Measurements from ENCODE around the gene MBLAC2. TPM values are rescaled to one million over a fixed set of nuclear protein-coding genes. Genes with fewer than 3 reads are reported as not detected.

Gene MBLAC2
- 4.2 and 6.1 TPM in 2 replicates for total RNA-seq

DNA sequence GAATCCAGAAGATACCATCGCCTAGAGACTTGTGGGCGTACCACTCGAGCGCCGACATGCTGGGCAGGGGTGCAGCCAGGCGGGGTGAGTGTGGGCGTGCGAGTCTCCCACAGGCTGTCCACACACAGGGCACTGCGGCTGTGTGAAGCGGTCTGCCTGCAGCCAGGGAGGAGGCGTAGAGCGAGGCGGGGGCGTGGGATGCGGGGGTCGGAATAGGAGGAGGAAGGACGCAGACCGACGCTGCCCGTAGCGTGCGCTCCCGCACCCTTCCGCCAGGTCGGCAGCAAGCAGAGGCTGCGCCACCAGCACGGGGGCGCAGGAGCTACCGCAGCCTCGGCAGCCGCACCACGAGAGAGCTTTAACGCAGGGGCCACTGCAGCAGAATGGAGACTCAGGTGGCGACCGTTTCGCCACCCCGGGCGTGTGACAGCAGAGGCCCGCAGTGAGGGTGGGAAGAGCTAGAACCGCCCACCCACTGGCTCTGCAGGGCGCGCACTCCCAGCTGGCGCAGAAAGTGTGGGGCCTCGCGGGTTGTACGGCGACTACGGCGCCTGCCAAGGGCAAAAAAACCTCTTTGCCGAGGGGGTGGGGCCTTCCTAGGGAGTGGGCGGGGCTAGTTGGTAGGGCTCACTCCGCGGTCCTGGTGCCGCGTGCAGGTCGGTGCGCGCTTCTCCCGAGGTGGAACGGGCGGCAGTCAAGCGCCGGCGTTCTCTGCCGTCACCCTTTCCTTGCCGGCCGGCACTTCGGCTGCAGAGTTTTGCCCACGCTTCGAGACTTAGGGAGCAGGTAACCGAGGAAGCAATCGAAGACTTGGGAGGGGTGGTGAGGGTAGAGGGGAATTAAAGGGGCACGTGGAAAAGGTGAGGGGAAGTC lies at the start of gene MBLAC2, which contains the start of gene POLR3G:
Gene MBLAC2 (minus strand): TSS at position 537 of the 873 bp plus-strand sequence. CDS start 479 bp downstream, at position 58.
Gene POLR3G (plus strand): TSS at position 630 of the 873 bp plus-strand sequence. CDS start 10,704 bp downstream, outside the sequence.

DNA sequence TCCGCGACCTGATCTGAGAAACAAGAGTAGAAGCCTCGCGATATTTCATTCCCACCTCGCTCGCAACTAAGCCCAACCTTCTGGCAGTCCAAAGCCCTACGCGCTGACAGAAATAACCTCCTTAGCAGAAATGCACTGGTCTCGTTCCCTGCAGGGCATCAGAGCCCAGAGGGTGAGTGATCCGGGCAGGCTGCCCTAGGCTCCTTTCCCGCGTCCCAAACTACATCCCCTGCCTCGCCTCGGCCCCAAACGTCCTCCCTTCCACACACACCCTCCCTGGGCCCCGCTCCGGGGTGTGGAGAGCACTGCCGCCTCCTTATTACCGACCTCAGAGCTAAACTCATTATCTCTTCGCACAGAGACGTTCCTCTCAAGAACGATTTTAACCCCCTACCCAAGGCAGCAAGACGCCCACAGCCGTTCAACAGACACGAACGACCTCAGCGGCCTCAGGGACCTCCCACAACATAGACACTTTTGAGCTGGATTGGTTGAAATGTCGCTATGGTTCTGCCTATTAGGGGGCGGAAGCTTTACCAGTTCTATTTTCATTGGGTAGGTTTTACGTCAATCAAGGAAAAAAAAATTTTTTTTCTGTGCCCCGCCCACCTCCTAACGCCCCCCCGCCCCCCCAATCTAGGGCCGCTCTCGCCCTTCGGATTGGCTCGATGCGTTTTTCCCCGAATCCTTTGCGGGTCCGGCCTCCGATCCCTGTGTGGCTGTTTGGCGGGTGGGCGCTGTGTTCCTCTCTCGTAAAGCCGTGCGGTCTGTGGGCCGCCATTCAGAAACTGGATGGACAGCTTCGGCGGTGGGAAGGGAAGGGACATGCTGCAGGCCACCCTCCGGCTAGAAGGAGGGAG lies 65.0 kb downstream of the MBLAC2 start, which contains the start of gene CETN3:
Gene CETN3 (minus strand): TSS at position 439 of the 860 bp plus-strand sequence. CDS start 95 bp downstream, at position 344.

Other genes starting within 250 kb of the MBLAC2 start
- gene CETN3, start 65.0 kb downstream of the MBLAC2 start, total RNA-seq = 16.6 and 20.2 TPM in 2 replicates
- gene POLR3G, start 93 bp upstream of the MBLAC2 start, total RNA-seq = 3.0 and 16.3 TPM in 2 replicates
- gene LYSMD3, start 54.8 kb upstream of the MBLAC2 start, total RNA-seq = 21.1 and 34.3 TPM in 2 replicates
- gene ADGRV1, start 84.0 kb upstream of the MBLAC2 start, total RNA-seq = 0.14 and 0.89 TPM in 2 replicates

Data from smooth muscle cell of the umbilical artery (primary cell).